ENCODE measurements around the gene HLA-DOB. TPM values are rescaled to one million over a fixed set of nuclear protein-coding genes. Genes with fewer than 3 reads are reported as not detected.

HLA-DOB gene
- total RNA-seq, 4 donors from 2014 or later, result 0.28 to 0.82 TPM; not detected in 2

- no peaks in the 10 kb centered on the region for H3K27me3 ChIP-seq
- H3K36me3 ChIP-seq, result no peaks in the 10 kb centered on the region
- intact Hi-C loops (cut with DNase I; ENCODE audit: low total_unique reads), result no loop called here
- no peak overlapping the region for H3K27ac ChIP-seq
- TF ChIP-seq CTCF (IDR thresholded peaks at IDR 0.05) (no peak), POLR2A (IDR thresholded peaks at IDR 0.05) (no peak)
- no peak overlapping the region for H3K4me3 ChIP-seq
- H3K4me1 ChIP-seq, result no peaks in the 10 kb centered on the region
- DNase-seq, result no peak
- no peaks in the 10 kb centered on the region for H3K9me3 ChIP-seq
These were observed 15.7 kb upstream of the HLA-DOB start for GRCh38 chr6:32832535-32832934.

GRCh38 chr6:32830936-32831335, 14.1 kb upstream of the HLA-DOB start:
- Histone ChIP-seq H3K27me3 (no peaks in the 10 kb centered on the region), H3K9me3 (no peaks in the 10 kb centered on the region), H3K4me1 (no peaks in the 10 kb centered on the region), H3K36me3 (no peaks in the 10 kb centered on the region), H3K4me3 (no peak overlapping the region), H3K27ac (no peak overlapping the region)
- intact Hi-C loops (cut with DNase I; ENCODE audit: low total_unique reads), result no loop called here
- TF ChIP-seq POLR2A (IDR thresholded peaks at IDR 0.05) (no peak), CTCF (IDR thresholded peaks at IDR 0.05) (no peak)
- DNase-seq, result no peak

- Histone ChIP-seq H3K4me1 (no peaks in the 10 kb centered on the region), H3K4me3 (no peak overlapping the region), H3K27ac (no peak overlapping the region), H3K9me3 (no peaks in the 10 kb centered on the region), H3K36me3 (no peaks in the 10 kb centered on the region), H3K27me3 (no peaks in the 10 kb centered on the region)
- intact Hi-C loops (cut with DNase I; ENCODE audit: low total_unique reads), result no loop called here
- DNase-seq, result no peak
- no peak for TF ChIP-seq CTCF (IDR thresholded peaks at IDR 0.05)
- TF ChIP-seq POLR2A (IDR thresholded peaks at IDR 0.05), result no peak
These were observed 13.2 kb upstream of the HLA-DOB start for GRCh38 chr6:32830017-32830416.

GRCh38 chr6:32829495-32829894, 12.7 kb upstream of the HLA-DOB start:
- intact Hi-C loops (cut with DNase I; ENCODE audit: low total_unique reads), result no loop called here
- TF ChIP-seq CTCF (IDR thresholded peaks at IDR 0.05) (no peak), POLR2A (IDR thresholded peaks at IDR 0.05) (no peak)
- DNase-seq, result no peak
- no peaks in the 10 kb centered on the region for H3K4me1 ChIP-seq
- no peaks in the 10 kb centered on the region for H3K36me3 ChIP-seq
- no peaks in the 10 kb centered on the region for H3K9me3 ChIP-seq
- no peaks in the 10 kb centered on the region for H3K27me3 ChIP-seq
- H3K4me3 ChIP-seq, result no peak overlapping the region
- H3K27ac ChIP-seq, result no peak overlapping the region

GRCh38 chr6:32827025-32827424, 10.2 kb upstream of the HLA-DOB start:
- Histone ChIP-seq H3K27ac (no peak overlapping the region), H3K4me1 (no peaks in the 10 kb centered on the region), H3K4me3 (no peak overlapping the region), H3K27me3 (no peaks in the 10 kb centered on the region), H3K36me3 (no peaks in the 10 kb centered on the region), H3K9me3 (no peaks in the 10 kb centered on the region)
- no peak for TF ChIP-seq POLR2A (IDR thresholded peaks at IDR 0.05)
- TF ChIP-seq CTCF (IDR thresholded peaks at IDR 0.05), result no peak
- no peak for DNase-seq
- intact Hi-C loops (cut with DNase I; ENCODE audit: low total_unique reads), result no loop called here

All from uterus (tissue), 4 donors.